A549 (cell line): ENCODE data around the gene PARD3B.

Source experiments
- CTCF ChIP-seq: fragments of >200 bp; sonication (Bioruptor Twin); formaldehyde crosslinking; IDR thresholded peaks from 3 replicates; pipeline ENCODE4 v1.5.1; 2016
- EP300 ChIP-seq, 2 experiments: fragments of >200 bp; sonication (Bioruptor Twin); formaldehyde crosslinking; IDR thresholded peaks; 2 replicates in 1 of 2; 3 replicates in 1 of 2; pipeline ENCODE4 v1.6.1; 2016 to 2017
- MYC ChIP-seq: IDR thresholded peaks from 2 replicates; pipeline ENCODE4 v1.6.1; 2012; ENCODE audit warnings: mild to moderate bottlenecking, inconsistent platforms, low read length, improper control_type of control experiment, borderline replicate concordance
- RAD21 ChIP-seq, 2 experiments: fragments of >200 bp in 1 of 2; sonication (Bioruptor Twin) in 1 of 2; formaldehyde crosslinking in 1 of 2; IDR thresholded peaks in 1 of 2; conservative IDR thresholded peaks in 1 of 2; 2 replicates in 1 of 2; 3 replicates in 1 of 2; pipeline ENCODE4 v1.6.1; 2012 to 2018; ENCODE audit warnings: inconsistent platforms in 1 of 2

DNA sequence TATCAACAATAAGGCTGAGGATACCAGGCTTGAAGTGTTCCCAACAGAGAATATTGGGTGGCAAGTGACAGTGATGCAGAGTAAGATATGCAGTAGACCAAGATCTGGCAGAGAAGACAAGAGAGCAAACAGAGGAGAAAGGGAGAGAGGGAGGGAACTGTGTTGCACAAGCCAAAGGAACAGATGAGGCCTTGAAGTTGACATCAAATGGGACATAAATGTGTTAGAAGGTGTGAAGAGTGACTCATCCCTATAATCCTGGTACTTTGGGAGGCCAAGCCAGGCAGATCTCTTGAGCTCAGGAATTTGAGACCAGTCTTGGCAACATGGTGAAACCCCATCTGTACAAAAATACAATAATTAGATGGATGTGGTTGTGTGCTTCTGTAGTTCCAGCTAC, 342.9 kb downstream of the PARD3B start:
- TF ChIP-seq EP300 (IDR thresholded peaks at IDR 0.05) (no peak), CTCF (no peak), MYC (no peak), RAD21 (conservative IDR thresholded peaks at IDR 0.05 in 1 of 2, IDR thresholded peaks at IDR 0.05 in 1 of 2) (no peak)
